AG09319 (cell line): ENCODE results near the gene GRP.
"Not testable (repeated sequence)": the region's sequence is repeated elsewhere in the genome, so short reads cannot be mapped to it uniquely, and the experiment has no call there.

Experiments
- DNase-seq: peaks from one replicate; pipeline ENCODE4 v3.0.0-alpha.2; 2010; ENCODE audit warnings: low read depth; ENCODE audit errors: extremely low read depth
- TF ChIP-seq, protein P1 (sequence below): IDR thresholded peaks from 2 replicates; pipeline ENCODE4 v1.5.1; 2011; ENCODE audit warnings: low read depth, mild to moderate bottlenecking, inconsistent platforms, low read length, moderate library complexity

Gene GRP

DNA sequence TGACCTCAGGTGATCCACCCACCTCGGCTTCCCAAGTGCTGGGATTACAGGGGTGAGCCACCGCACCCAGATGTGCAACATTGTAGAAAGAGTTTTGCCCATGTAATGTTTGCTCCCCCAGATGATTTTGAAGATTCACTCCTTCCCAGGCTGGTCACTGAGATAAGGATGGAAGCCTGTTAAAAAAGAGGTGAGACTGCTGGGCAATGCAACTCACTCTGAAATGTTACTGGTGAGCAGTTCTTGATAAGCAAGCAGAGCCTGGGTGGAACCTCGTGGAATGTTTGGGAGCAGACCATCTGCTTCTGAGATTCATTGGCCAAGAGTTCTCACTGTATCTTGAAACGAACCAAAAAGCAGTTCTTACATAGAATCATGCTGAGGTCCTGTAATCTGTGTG is 19.7 kb downstream of the GRP start:
- DNase-seq = no peak
- TF ChIP-seq, protein P1, sequence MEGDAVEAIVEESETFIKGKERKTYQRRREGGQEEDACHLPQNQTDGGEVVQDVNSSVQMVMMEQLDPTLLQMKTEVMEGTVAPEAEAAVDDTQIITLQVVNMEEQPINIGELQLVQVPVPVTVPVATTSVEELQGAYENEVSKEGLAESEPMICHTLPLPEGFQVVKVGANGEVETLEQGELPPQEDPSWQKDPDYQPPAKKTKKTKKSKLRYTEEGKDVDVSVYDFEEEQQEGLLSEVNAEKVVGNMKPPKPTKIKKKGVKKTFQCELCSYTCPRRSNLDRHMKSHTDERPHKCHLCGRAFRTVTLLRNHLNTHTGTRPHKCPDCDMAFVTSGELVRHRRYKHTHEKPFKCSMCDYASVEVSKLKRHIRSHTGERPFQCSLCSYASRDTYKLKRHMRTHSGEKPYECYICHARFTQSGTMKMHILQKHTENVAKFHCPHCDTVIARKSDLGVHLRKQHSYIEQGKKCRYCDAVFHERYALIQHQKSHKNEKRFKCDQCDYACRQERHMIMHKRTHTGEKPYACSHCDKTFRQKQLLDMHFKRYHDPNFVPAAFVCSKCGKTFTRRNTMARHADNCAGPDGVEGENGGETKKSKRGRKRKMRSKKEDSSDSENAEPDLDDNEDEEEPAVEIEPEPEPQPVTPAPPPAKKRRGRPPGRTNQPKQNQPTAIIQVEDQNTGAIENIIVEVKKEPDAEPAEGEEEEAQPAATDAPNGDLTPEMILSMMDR = no peak

DNA sequence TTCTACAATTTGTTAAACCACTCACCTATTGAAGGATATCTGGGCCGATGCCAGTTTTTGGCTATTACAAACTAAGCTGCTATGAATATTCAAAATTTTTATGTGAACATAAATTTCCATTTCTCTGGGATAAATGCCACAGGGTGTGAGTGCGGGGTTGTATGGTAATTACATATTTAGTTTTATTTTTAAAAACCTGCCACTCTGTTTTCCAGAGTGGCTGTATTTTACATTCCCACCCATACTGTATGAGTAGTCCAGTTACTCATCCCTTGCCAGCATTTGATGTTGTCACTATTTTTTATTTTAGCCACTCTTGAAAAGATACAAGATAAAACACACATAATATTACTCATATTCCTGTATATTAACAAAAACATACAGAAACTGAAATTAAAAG is 22.9 kb downstream of the GRP start:
- no peak for DNase-seq
- TF ChIP-seq, protein P1 = no peak

DNA sequence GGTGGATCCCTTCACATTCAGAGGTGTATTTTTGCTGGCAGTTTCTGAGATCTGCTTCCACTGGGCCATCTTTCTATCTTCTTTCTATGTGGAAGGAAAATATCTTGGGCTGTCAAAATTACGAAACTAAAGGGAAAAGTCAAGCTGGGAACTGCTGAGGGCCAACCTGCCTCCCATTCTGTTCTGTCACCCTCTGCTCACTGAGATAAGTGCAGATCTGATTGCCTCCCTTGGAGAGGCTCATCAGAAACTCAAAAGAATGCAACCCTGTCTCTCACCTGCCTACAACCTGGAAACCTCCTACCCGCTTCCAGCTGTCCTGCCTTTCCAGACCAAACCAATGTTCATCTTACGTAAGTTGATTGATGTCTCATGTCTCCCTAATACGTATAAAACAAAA is 26.8 kb downstream of the GRP start:
- TF ChIP-seq, protein P1 = no peak
- no peak for DNase-seq

DNA sequence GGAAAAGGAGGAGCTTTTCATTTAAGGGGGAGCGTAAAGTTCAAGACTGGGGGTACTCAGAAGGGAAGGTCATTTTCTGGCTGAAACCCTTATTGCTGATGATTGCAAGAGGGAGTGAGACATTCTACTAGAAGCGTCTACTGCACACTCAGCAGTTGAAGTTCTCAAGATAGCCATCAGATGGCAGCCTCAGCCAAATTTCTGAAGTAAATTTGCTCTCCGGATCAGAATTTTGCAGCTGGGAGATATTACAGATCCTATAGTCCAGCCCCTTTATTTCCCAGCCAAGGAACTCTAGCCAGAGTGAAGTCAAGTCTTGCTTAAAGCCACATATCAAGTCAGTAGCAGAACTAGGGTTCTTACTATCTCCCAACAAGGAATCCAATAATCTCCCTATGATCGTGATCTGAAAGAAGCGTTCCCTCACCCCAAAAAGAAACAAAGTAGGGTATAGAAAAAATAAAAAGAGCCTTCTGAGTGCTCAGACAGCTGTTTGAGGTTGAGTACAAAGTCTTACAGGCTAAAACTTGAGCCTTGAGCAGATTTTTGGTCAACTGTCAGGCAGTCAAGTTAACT is 29.3 kb downstream of the GRP start:
- TF ChIP-seq, protein P1 = peak; percentile 82
- peak; percentile 81 for DNase-seq

DNA sequence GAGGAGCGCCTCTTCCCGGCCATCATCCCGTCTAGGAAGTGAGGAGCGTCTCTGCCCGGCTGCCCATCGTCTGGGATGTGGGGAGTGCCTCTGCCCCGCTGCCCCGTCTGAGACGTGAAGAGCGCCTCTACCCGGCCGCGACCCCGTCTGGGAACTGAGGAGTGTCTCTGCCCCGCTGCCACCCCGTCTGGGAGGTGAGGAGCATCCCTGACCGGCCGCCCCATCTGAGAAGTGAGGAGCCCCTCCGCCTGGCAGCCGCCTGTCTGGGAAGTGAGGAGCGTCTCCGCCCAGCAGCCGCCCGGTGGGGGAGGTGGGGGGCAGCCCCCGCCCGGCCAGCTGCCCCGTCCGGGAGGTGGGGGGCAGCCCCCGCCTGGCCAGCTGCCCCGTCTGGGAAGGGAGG is 35.5 kb downstream of the GRP start:
- DNase-seq = not testable (repeated sequence)

DNA sequence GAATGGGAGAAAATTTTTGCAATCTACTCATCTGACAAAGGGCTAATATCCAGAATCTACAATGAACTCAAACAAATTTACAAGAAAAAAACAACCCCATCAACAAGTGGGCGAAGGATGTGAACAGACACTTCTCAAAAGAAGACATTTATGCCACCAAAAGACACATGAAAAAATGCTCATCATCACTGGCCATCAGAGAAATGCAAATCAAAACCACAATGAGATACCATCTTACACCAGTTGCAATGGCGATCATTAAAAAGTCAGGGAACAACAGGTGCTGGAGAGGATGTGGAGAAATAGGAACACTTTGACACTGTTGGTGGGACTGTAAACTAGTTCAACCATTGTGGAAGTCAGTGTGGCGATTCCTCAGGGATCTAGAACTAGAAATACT is 41.9 kb downstream of the GRP start:
- DNase-seq = not testable (repeated sequence)

DNA sequence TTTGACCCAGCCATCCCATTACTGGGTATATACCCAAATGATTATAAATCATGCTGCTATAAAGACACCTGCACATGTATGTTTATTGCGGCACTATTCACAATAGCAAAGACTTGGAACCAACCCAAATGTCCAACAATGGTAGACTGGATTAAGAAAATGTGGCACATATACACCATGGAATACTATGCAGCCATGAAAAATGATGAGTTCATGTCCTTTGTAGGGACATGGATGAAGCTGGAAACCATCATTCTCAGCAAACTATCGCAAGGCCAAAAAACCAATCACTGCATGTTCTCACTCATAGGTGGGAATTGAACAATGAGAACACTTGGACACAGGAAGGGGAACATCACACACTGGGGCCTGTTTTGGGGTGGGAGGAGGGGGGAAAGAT is 42.3 kb downstream of the GRP start:
- not testable (repeated sequence) for DNase-seq

DNA sequence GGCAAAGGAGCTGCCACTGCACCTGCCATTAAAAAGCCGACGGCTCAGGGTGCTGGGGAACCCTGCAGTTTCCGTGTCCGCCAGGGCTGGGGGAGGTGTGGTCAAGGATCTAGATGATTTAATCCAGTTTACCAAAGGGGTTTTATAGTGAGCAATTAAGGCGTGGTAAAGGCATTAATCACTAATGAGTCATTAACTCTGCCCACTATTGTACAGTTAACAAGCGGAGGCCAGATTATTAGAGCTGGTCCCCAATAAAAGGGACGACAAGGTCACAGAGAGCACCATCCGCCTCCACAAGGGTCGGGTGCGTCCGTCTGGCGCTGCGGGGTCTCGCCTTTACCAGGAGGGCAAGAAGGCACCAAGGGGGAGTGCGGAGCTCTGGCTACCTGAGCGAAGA is 43.7 kb downstream of the GRP start:
- no peak for DNase-seq
- TF ChIP-seq, protein P1 = no peak

DNA sequence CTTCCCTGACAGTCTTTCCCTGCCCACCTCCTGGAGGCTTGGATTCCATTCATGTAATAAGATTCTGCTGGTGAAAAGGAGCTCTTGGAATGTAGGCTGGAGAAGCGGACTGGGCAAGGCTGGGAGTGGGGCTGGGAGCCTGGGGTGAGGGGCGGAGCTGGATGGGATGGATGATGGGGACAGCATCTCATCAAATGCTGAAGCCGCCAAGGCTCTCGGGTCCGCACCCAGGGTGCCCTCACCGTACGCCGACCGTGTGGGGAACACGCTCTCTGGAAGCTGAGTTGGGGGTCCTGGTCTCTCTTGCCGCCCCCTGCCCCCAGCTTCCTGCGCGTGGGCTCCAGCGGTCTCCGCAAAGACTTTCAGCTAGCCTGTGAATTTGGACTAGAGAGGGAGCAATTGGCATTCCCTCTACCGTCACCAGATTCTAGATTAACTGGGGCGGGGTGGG is 44.2 kb downstream of the GRP start:
- TF ChIP-seq, protein P1 = no peak
- DNase-seq = no peak
